ENCODE measurements around the gene DRD2.
A peak's percentile ranks its signal among the peaks of the same experiment; 100 is the strongest.

DRD2 gene

DNA sequence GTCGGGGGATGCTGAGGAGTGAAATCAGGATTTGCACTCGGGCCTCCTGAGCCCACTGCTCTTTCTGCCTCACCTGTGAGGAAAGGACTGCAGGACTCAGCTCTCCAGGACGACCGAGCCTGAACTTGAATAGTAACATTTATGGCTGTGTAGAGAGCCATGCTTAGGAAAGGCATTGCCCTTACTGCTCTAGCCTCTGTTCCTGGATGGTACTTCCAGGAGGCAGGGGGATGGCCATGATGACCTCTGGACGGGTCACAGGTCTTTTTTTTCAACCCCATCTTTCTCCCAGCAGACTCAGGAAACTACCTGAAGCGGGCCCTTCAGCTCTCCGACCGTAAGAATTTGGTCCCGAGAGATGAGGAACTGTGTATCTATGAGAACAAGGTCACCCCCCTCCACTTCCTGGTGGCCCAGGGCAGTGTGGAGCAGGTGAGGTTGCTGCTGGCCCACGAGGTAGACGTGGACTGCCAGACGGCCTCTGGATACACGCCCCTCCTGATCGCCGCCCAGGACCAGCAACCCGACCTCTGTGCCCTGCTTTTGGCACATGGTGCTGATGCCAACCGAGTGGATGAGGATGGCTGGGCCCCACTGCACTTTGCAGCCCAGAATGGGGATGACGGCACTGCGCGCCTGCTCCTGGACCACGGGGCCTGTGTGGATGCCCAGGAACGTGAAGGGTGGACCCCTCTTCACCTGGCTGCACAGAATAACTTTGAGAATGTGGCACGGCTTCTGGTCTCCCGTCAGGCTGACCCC lies 76.3 kb downstream of the DRD2 start:
- no peak for DNase-seq (ENCODE audit: low spot score)

DNA sequence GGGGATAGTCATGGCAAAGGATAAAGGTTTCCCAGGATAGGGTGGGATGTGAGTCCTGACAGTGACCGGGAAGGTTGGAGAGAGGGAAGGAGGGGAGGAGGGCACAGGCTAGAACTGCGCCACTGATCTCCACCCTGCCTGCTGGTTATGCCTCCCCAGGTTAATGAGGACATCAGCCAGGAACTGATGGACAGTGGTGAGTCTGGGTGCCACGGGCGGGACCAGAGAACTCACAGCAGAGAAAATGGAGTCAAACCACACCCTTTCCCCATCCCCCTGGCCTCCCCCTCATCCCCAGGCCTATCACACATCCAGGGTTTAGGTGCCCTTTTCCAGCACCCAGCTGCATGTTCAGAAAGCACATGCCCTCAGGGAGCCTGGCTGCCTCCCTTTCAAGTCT lies 77.4 kb downstream of the DRD2 start:
- DNase-seq (ENCODE audit: low spot score) = no peak

DNA sequence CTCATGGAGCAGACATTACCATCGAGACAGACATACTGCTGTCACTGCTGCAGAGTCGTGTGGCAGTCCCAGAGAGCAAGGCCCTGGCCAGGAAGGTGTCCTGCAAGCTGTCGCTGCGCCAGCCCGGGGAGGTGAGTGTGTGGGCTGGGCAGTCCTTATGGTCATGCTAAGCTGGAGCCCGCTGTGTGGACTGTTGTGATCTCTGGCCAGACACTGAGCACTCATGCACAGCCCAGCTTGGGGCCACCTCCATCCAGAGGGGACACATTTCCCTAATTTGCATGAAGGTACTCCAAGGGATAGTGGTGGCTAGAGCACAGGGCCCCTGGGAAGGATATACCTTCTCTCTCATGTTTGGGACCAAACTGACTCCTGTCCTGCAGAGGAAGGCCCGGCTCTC lies 78.0 kb downstream of the DRD2 start:
- no peak for DNase-seq (ENCODE audit: low spot score)

DNA sequence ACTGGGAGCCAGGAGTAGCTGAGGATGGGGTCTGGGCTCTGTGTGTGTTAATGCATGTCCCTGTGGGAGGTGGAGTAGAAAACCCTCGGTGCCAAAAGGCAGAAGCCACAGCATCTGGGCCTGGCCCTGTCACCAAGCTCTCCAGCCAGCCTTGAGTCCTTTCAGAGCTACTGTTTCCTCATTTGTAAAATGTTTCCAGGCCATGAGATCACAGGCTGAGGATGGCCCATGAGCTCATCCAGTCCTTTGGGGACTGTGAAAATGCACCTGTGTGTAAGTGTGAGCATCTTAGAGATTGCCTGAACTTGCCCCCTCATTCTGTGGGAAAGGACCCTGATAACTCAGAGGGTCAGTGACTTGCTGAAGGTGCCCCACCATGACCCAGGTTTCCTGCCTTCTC lies 78.5 kb downstream of the DRD2 start:
- no peak for DNase-seq (ENCODE audit: low spot score)

DNA sequence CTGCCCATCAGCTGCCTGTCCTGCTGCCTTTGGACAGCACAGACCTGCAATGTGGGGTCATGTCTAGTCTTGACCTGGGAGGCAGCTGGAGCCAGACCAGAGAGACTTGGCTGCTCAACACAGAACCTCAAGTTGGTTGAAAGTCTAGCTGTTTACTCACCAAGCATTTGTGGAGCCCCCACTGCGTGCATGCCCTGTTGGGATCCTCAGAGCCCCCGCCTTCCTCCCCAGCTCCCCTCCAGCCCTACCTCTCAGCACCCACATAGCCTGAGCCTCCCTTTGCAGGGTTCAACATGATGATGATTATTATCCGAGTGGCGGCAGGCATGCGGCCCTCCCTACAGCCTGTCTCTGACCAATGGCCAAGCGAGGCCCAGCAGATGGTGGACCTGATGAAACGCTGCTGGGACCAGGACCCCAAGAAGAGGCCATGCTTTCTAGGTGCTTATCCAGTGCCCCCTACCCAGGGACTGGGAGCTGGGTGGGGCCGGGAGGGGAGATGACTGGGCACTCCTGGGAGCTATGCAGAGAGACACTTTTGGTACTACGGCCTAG lies 79.3 kb downstream of the DRD2 start:
- no peak for DNase-seq (ENCODE audit: low spot score)

DNA sequence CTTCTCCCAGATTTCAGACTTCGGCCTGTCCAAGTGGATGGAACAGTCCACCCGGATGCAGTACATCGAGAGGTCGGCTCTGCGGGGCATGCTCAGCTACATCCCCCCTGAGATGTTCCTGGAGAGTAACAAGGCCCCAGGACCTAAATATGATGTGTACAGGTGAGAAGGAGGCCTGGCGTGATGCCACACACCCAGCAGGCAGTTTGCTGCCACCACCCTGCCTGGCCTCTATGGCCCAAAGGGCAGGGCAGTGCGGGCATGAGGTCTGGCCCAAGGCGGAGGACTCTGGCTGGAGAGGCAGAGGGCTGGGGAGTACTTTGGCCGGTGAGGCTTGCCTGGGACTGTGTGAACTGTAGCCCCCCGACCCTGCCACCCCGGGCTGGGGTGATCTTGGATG lies 80.3 kb downstream of the DRD2 start:
- no peak for DNase-seq (ENCODE audit: low spot score)

DNA sequence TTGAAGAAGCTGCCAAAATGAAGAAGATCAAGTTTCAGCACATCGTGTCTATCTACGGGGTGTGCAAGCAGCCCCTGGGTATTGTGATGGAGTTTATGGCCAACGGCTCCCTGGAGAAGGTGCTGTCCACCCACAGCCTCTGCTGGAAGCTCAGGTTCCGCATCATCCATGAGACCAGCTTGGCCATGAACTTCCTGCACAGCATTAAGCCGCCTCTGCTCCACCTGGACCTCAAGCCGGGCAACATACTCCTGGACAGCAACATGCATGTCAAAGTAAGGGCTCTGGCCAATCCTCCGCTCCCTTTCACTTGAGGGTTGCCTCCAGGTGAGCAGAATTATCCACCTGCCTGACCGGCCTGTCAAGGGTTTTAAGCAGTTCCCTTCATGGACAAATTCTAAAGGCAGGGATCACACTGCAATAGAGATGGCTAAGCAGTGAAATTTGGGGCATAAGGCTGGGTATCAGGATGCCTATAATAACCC lies 81.7 kb downstream of the DRD2 start:
- no peak for DNase-seq (ENCODE audit: low spot score)

DNA sequence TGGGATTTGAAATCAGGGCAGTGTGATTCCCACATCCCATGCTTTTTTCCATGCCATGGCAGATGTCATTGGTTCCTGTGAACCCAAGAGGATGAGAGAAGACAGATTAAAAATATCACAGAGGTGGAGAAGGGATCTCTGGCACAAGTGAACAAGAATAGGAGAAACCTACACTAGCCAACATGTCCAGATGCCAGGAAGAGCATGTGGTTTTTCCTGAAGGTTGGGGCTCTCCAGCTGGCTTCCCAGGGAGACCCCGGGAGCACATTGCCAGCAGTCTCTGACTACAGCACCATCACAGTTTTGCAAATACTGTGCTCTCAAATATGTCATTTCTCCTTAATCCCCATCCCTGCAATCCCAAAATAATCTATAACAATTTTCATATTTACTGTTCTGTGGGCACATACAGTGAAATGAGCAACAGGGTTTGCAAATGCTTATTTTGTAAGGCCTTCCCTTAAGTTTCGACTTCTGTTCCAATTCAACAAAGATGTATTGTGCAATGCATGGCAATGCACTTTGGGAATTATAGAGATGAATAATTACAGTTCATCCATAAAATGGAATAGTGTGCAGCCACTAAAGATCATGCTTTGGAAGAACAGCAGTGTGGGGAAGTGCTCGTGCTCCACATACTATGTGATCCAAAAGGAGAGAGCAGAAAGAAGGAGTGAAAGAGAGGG lies 82.8 kb downstream of the DRD2 start:
- no peak for DNase-seq (ENCODE audit: low spot score)

DNA sequence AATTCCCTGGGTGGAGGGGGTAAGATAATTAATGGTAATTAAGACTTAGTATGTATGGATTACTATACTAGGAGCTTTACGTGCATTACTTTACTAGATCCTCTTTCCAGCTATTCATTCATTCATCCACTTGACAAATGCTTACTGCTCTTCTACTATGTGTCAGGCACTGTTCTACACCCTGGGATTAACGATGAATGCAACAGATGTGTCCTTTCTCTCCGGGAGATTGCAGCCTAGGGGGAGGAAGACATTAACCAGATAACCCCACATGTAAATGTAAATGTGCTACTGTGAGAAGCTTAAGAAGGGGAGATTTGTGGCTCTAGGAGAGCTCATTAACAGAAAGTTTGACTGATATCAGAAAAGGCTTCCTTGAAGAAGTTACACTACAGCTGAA lies 85.9 kb downstream of the DRD2 start:
- DNase-seq (ENCODE audit: low spot score) = no peak

DNA sequence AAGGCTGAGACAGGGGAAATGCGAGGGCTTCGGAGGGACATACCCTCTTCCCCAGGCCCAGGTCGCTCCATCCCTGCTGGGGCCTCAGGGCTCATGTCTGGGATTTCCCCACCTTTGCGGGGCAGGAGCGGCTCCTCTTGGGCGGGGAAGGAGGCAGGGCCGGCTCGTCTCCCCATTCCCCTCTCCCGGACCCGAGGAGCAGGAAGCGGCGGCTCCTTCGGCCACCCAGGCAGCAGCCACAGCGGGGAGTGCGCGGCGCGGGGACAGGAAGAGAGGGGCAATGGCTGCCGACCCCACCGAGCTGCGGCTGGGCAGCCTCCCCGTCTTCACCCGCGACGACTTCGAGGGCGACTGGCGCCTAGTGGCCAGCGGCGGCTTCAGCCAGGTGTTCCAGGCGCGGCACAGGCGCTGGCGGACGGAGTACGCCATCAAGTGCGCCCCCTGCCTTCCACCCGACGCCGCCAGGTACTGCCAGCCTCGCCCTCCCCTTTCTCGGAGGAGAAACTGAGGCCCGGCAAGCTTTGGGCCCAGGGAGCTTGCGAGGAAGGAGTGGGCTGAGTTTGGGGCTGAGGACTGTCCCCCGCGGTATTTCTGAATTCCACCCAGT lies 87.5 kb downstream of the DRD2 start, which contains the start of gene ANKK1:
ANKK1 (plus strand) TSS at position 175 of the 607 bp plus-strand sequence; CDS start at position 281, 106 bp downstream.
- DNase-seq (ENCODE audit: low spot score) = peak; percentile 47

DNA sequence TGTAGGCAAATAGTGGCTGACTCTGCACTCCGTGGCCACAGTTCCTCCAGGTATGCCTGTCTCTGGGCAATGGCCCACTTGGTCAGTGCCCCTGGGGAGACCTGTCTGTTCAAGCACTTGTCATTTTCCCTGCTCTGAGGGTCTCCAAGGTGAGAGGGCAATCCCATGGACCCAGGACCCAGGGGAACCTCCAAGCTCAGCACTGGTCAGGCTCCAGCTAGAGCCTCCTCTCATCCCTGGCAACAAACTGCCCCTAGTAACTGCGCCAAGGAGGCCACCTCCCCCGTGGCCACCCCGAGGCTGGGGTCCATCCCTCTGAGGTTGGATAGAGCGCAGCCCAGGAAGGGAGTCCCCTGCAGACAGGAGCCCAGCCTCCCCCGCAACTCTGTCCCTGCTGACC lies 88.3 kb downstream of the DRD2 start:
- DNase-seq (ENCODE audit: low spot score) = no peak

DNA sequence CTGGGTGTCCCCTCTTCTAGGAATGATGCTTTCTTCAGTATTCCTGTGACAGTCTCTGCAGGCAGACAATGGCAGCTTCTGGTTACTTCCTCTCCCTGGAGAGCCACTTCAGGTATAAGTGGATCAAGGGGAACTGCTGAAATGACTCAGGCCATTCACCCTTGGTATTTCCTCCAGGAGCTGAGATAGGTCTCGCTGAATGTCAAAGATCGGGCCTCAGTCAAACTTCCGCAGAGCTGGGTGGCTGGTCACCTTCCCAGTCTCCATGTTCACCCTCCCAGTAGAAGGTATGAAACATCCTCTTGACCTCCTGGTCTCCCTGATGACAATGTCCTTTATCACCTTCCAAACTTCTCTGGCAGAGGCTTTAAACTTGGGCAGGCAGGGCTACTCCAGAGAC lies 89.4 kb downstream of the DRD2 start:
- DNase-seq (ENCODE audit: low spot score) = no peak

DNA sequence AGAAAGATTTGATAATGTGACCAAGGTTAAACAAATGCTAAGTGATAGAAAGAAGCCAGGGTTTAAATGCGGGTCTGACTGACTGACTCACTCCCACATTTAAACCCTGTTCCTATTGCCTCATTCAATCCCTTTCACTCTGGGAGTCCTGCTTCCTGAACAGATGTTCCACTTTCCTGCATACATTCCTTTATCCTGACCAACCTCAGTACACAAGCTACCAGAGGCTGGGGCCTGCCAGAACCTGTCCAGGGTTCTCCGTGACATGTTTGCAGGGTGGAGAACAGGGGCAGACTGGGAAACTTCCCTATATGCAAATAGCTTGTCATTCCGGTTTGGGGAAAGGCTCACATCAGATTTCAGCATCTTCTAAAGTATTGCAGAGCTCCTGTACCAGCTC lies 90.6 kb downstream of the DRD2 start:
- DNase-seq (ENCODE audit: low spot score) = peak; percentile 3

DNA sequence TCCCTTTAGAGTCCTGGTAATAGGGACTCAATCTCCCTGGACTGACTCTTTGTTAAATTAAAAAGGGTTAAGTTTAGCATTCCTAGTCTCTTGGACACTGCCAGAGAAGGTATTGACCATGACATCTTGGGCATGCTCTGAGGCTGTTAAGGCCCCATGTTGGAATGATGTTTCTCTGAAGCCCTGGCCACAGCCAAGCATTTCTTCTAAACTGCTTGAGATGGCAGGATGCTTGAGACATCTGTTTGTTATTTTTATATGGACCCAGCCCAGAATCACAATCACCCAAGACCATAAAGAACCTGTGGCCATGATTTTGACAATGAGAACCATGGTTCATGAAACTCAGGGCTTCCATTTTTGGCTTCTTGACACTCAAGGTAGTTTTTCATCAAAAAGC lies 93.1 kb downstream of the DRD2 start:
- DNase-seq (ENCODE audit: low spot score) = no peak

DNA sequence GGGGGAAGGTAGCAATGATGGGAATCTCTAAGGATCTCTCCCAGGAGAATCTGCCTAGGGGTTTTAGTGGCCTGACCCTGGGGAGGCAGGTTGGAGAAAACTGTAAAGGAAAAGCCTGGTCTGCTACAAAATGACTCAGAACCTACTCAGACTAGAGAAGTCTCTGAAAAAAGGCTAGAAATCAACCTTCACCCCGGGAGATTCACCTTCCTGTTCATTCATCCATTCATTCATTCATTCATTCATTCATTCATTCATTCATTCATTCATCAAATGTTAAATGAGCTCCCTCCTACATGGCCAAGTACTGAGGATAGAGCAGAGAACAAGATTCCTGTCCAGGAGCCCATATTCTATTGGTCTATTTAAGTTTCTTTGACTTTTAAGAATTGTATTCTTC lies 96.5 kb downstream of the DRD2 start:
- no peak for DNase-seq (ENCODE audit: low spot score)

DNA sequence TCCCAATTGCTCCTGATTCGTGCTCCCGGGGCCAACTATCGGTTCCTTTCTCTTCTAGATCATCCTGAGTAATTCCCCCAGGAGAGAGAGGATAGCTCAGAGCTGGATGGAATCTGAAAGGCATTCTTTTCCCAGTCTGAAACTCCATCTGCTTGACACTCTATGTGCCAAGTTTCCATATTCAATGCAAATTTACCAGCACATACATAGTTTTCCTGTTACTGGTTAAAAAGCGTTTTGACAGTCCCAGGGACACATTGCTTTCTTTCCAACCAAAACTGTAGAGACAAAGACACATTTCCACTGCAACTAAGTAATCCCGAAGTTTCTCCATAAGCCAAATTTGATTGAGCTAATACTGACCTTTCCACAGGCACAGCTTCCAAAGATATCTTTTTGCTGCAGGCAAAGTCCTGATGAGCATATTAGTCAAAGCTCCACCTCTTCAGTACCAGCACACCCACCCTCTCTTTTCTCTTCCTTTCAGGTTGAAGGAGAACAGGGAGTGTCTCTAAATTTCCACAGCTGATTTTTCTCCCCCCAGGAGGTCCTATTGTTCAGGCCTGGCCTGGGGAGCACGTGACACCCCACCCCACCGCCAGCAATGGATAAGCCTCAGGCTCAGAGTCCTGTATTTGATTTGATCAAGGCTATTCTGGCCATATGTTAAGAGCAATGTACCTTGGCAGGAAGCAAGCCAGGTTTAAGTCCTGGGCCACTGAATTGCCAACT lies 97.4 kb downstream of the DRD2 start:
- no peak for DNase-seq (ENCODE audit: low spot score)

DNA sequence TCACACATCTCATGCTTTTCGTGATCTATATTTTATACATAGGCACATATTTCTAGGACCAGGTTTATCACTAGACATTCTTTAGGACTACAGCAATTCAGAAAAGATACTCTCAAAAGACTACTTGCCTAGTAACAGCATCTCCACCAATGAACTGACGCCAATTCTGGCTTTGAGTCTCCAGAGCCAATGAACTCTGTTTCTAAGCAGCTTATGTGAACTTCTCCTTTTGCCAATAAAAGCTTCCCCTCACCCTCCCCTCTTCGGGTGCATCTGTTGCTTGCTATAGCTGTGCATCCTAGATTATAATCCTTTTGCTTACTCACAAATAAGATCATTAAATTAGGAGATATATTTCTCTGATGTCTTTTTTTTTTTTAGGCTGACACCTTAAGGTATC lies 99.0 kb downstream of the DRD2 start:
- DNase-seq (ENCODE audit: low spot score) = no peak

DNA sequence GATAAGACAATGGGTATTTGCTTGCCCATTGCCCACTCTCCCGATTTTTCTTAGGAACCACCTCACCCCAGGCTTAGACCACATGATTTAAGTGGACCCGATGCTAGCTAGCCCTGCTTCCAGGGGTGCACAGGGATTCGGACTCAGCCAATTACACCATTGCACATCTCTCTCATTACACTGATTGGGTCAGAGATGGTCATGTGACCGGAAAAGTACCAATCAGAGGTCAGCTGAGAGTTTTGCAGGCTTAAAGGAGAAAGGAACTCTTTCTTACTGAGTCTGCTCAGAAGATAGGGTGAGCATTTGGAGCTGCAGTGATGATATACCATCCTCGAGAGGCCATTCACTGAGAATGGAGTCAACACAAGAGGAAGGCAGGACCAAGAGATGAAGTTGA lies 99.8 kb downstream of the DRD2 start:
- no peak for DNase-seq (ENCODE audit: low spot score)

DNA sequence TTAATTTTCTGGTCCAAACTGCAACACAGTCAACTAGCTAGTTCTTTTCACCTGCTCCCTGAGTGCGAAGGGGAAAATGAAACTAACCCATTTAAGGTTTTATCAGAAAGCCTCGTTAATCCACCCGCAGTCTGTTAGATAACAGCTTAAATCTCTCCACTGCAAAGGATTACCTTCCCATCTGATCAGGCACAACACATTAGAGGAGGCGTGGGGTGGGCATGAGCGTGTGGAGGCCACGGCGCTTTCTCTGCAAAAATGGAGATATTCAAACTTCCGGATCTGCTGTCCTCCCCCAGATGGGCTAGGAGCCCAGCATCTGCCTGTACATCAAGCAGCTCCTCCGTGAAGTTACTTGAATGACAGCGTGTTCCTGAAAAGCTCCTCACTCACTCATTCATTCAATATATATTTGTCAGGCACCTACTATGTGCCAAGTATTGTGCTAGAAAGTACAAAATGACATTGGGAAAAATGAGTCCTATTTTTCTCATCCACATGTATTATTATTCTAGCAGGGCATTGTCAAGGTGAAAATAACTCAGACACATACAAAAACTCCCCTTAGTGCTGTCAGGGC lies 101.1 kb downstream of the DRD2 start:
- DNase-seq (ENCODE audit: low spot score) = no peak

DNA sequence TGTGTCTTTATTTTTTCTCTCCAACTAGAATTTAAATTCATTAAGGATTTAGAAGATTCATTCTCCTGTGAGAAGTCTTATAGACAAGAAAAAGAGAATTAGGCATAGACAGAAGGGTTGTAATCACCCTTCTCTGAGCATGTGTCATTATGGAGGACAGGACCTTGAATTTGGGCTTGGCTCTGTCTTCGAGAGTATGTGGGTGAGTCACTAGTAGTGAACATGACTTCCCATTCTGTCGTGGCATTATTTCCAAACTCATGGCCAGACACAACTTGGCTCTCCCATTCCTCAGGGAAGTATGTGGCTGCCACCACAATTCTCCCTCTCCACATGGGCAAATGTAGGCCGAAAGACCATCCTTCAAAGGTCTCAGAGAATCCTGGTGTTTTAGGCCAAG lies 101.9 kb downstream of the DRD2 start:
- DNase-seq (ENCODE audit: low spot score) = no peak

DNA sequence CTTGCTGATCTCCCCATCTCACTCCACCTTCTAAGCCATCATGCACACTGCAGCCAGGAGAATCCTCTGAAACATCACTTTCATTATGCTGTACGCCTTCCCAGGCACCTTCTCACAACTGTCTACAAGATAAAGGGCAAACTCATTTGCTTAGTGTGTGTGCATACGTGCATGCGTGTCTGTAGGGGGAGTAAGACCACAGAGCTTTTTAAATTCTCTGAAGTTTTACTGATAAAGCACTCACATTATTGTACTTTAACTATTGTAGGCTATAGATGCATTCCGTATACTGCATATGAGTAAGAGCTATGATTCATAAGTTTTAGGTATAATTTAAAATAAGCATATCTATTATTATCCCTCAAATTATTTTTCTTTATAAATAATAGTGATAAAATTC lies 102.9 kb downstream of the DRD2 start:
- no peak for DNase-seq (ENCODE audit: low spot score)

DNA sequence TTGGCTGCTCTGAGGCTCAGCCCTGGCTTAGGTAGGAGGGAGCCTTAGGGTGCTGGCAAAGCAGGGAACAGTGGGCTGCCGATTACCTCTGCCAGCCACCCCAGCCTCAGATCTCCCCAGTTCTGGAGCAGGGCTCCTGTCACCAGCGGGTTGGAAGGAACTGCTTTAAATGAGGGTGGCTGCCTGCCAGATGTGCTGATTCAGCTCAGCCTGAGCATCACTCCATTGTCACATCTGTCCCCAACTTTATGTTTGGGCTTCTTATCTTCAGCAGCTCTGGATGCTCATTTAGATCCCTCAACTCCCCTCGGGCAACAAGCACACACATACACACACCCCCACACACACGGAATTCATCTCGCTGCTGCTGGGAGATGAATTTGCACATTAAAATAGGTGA lies 104.6 kb downstream of the DRD2 start:
- no peak for DNase-seq (ENCODE audit: low spot score)

All from LoVo (cell line).